ENCODE measurements around the gene TSSK3. TPM values are rescaled to one million over a fixed set of nuclear protein-coding genes. Genes with fewer than 3 reads are reported as not detected.
"Not testable (repeated sequence)": the region's sequence is repeated elsewhere in the genome, so short reads cannot be mapped to it uniquely, and the experiment has no call there.

Gene TSSK3
- polyA plus RNA-seq, 2 donors = 0.15 to 0.53 TPM

DNA sequence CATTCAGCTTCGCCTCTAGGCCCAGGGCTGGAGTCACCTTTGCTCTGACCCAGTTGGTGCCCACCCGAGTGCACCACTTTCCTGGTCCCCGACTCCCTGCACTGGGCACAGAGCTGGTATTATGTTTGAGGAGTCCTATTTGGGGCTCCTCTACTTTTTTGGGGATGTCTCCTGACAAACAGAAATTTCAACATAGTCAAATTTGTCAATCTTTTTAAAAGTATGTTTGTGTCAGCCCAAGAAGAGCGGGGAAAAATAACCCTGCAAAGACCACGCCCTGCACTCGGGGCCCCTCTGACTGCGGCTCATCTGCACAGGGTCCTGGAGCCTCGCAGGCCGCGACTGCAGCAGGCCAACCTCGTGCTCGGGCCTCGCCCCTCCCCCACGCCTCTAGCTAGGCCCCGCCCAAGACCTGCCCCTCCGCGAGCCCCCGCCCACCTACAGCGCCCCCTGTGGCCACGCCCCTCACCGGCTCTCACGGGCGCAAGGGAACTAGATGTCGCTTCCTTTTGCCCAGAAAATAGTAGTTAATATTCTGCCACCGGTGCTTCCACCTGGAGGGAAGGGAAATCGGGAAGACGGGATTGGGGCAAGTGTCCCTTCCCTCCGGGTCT is 11.4 kb upstream of the TSSK3 start:
- H3K36me3 ChIP-seq (ENCODE audit: control insufficient read depth in 2 of 2, insufficient read depth in 2 of 2, low read length in 1 of 2) = no peaks in the 10 kb centered on the region

DNA sequence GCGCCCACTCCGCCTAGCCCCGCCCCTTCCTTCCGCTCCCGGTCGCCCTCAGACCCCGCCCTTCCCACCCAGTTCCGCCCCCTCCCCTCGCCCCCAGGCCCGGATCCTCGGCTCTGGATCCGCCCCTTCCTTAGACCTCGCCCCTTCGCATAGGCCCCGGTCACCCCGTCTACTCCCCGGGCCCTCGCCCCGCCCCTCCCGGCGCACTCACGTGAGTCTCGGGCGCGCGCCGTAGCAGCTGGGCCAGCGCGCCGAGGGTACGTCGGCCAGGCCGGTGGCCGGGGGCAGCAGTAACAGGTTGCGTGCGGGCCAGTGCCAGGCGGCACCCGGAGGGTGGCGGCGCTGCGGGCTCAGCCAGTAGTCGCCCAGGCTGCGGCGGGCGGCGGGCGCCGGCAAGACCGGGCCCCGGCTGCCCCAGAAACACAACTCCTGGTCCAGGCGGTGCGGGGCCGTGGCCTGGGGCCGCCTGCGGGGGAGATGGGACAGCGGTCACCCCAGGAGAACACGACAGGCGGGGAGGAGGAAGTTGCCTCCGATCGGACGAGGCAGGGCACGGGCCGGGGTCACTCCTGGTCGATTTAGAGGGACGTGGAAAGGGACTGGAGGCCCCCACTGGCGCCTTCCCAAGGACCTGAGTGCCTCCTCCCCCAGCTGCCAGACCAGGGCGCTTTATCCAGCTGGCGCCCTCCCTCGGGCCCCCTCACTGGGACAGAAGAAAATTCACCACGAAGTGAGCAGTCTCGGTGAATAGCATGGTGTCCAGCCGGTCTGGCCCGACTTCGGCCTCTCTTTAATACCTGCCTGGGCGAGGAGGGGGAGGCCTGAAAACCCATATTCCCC is 10.7 kb upstream of the TSSK3 start:
- Histone ChIP-seq H3K36me3 (ENCODE audit: control insufficient read depth in 2 of 2, insufficient read depth in 2 of 2, low read length in 1 of 2) (no peaks in the 10 kb centered on the region), H3K27ac (ENCODE audit: low read depth in 2 of 2, low read length in 1 of 2) (peak overlapping the region; percentile 80 to 85), H3K9me3 (ENCODE audit: control insufficient read depth in 2 of 2, insufficient read depth in 1 of 2, low read depth in 1 of 2, low read length in 1 of 2) (no peaks in the 10 kb centered on the region), H3K4me3 (ENCODE audit: low read depth in 1 of 2, low read length in 2 of 2) (peak overlapping the region; percentile 59 to 65), H3K4me1 (ENCODE audit: control insufficient read depth in 2 of 2, insufficient read depth in 2 of 2, low read length in 1 of 2) (peaks cover 4 to 5% of the 10 kb centered on the region in 2 donors), H3K27me3 (ENCODE audit: control insufficient read depth in 1 of 2, insufficient read depth in 2 of 2, low read length in 2 of 2) (no peaks in the 10 kb centered on the region)
- 2 to 3% methylated on average over 69 to 75 of the region's 75 CpGs for WGBS, 2 donors

More for the DNA sequence above, 11.4 kb upstream of the TSSK3 start:
- Histone ChIP-seq H3K4me3 (ENCODE audit: low read depth in 1 of 2, low read length in 2 of 2) (peak overlapping the region; percentile 59 to 65), H3K4me1 (ENCODE audit: control insufficient read depth in 2 of 2, insufficient read depth in 2 of 2, low read length in 1 of 2) (peaks cover 4 to 5% of the 10 kb centered on the region in 2 donors), H3K27me3 (ENCODE audit: control insufficient read depth in 1 of 2, insufficient read depth in 2 of 2, low read length in 2 of 2) (no peaks in the 10 kb centered on the region), H3K27ac (ENCODE audit: low read depth in 2 of 2, low read length in 1 of 2) (peak overlapping the region; percentile 78 to 80), H3K9me3 (ENCODE audit: control insufficient read depth in 2 of 2, insufficient read depth in 1 of 2, low read depth in 1 of 2, low read length in 1 of 2) (no peaks in the 10 kb centered on the region)
- WGBS, 2 donors = 21 to 22% methylated on average over 27 to 28 of the region's 28 CpGs

GRCh38 chr1:32352239-32352745 is 10.0 kb upstream of the TSSK3 start:
- Histone ChIP-seq H3K4me1 (ENCODE audit: control insufficient read depth in 2 of 2, insufficient read depth in 2 of 2, low read length in 1 of 2) (peaks cover 4 to 5% of the 10 kb centered on the region in 2 donors), H3K4me3 (ENCODE audit: low read depth in 1 of 2, low read length in 2 of 2) (peak overlapping the region; percentile 59 to 65), H3K27me3 (ENCODE audit: control insufficient read depth in 1 of 2, insufficient read depth in 2 of 2, low read length in 2 of 2) (no peaks in the 10 kb centered on the region), H3K27ac (ENCODE audit: low read depth in 2 of 2, low read length in 1 of 2) (peak overlapping the region; percentile 80 to 85), H3K9me3 (ENCODE audit: control insufficient read depth in 2 of 2, insufficient read depth in 1 of 2, low read depth in 1 of 2, low read length in 1 of 2) (no peaks in the 10 kb centered on the region), H3K36me3 (ENCODE audit: control insufficient read depth in 2 of 2, insufficient read depth in 2 of 2, low read length in 1 of 2) (no peaks in the 10 kb centered on the region)
- 43 to 56% methylated on average over 8 of the region's 8 CpGs for WGBS, 2 donors

GRCh38 chr1:32352831-32353383 is 9.4 kb upstream of the TSSK3 start:
- Histone ChIP-seq H3K36me3 (ENCODE audit: control insufficient read depth in 2 of 2, insufficient read depth in 2 of 2, low read length in 1 of 2) (no peaks in the 10 kb centered on the region), H3K4me1 (ENCODE audit: control insufficient read depth in 2 of 2, insufficient read depth in 2 of 2, low read length in 1 of 2) (peaks cover 4 to 5% of the 10 kb centered on the region in 2 donors), H3K4me3 (ENCODE audit: low read depth in 1 of 2, low read length in 2 of 2) (no peak overlapping the region), H3K27me3 (ENCODE audit: control insufficient read depth in 1 of 2, insufficient read depth in 2 of 2, low read length in 2 of 2) (no peaks in the 10 kb centered on the region), H3K9me3 (ENCODE audit: control insufficient read depth in 2 of 2, insufficient read depth in 1 of 2, low read depth in 1 of 2, low read length in 1 of 2) (no peaks in the 10 kb centered on the region), H3K27ac (ENCODE audit: low read depth in 2 of 2, low read length in 1 of 2) (peak overlapping the region in 1 of 2 donors; percentile 1)
- WGBS, 2 donors = 68% methylated on average over 2 of the region's 2 CpGs

GRCh38 chr1:32353431-32353830 is 8.9 kb upstream of the TSSK3 start:
- H3K4me3 ChIP-seq (ENCODE audit: low read depth in 1 of 2, low read length in 2 of 2) = no peak overlapping the region
- 46 to 56% methylated on average over 2 of the region's 2 CpGs for WGBS, 2 donors
- H3K9me3 ChIP-seq (ENCODE audit: control insufficient read depth in 2 of 2, insufficient read depth in 1 of 2, low read depth in 1 of 2, low read length in 1 of 2) = no peaks in the 10 kb centered on the region
- H3K27ac ChIP-seq (ENCODE audit: low read depth in 2 of 2, low read length in 1 of 2) = peak overlapping the region in 1 of 2 donors; percentile 1
- no peaks in the 10 kb centered on the region for H3K36me3 ChIP-seq (ENCODE audit: control insufficient read depth in 2 of 2, insufficient read depth in 2 of 2, low read length in 1 of 2)
- peaks cover 4 to 5% of the 10 kb centered on the region in 2 donors for H3K4me1 ChIP-seq (ENCODE audit: control insufficient read depth in 2 of 2, insufficient read depth in 2 of 2, low read length in 1 of 2)
- H3K27me3 ChIP-seq (ENCODE audit: control insufficient read depth in 1 of 2, insufficient read depth in 2 of 2, low read length in 2 of 2) = no peaks in the 10 kb centered on the region

- 34 to 36% methylated on average over 2 of the region's 2 CpGs for WGBS, 2 donors
- no peaks in the 10 kb centered on the region for H3K9me3 ChIP-seq (ENCODE audit: control insufficient read depth in 2 of 2, insufficient read depth in 1 of 2, low read depth in 1 of 2, low read length in 1 of 2)
- peaks cover 4 to 5% of the 10 kb centered on the region in 2 donors for H3K4me1 ChIP-seq (ENCODE audit: control insufficient read depth in 2 of 2, insufficient read depth in 2 of 2, low read length in 1 of 2)
- H3K36me3 ChIP-seq (ENCODE audit: control insufficient read depth in 2 of 2, insufficient read depth in 2 of 2, low read length in 1 of 2) = no peaks in the 10 kb centered on the region
- no peak overlapping the region for H3K27ac ChIP-seq (ENCODE audit: low read depth in 2 of 2, low read length in 1 of 2)
- no peaks in the 10 kb centered on the region for H3K27me3 ChIP-seq (ENCODE audit: control insufficient read depth in 1 of 2, insufficient read depth in 2 of 2, low read length in 2 of 2)
- no peak overlapping the region for H3K4me3 ChIP-seq (ENCODE audit: low read depth in 1 of 2, low read length in 2 of 2)
Observed at GRCh38 chr1:32353886-32354570, 8.3 kb upstream of the TSSK3 start.

- not testable (repeated sequence) for H3K36me3 ChIP-seq (ENCODE audit: control insufficient read depth in 2 of 2, insufficient read depth in 2 of 2, low read length in 1 of 2); H3K9me3 ChIP-seq (ENCODE audit: control insufficient read depth in 2 of 2, insufficient read depth in 1 of 2, low read depth in 1 of 2, low read length in 1 of 2); H3K27ac ChIP-seq (ENCODE audit: low read depth in 2 of 2, low read length in 1 of 2); H3K27me3 ChIP-seq (ENCODE audit: control insufficient read depth in 1 of 2, insufficient read depth in 2 of 2, low read length in 2 of 2); H3K4me3 ChIP-seq (ENCODE audit: low read depth in 1 of 2, low read length in 2 of 2); H3K4me1 ChIP-seq (ENCODE audit: control insufficient read depth in 2 of 2, insufficient read depth in 2 of 2, low read length in 1 of 2)
- WGBS, 2 donors = 89 to 94% methylated on average over 6 of the region's 6 CpGs
Observed at GRCh38 chr1:32355778-32356177, 6.6 kb upstream of the TSSK3 start.

DNA sequence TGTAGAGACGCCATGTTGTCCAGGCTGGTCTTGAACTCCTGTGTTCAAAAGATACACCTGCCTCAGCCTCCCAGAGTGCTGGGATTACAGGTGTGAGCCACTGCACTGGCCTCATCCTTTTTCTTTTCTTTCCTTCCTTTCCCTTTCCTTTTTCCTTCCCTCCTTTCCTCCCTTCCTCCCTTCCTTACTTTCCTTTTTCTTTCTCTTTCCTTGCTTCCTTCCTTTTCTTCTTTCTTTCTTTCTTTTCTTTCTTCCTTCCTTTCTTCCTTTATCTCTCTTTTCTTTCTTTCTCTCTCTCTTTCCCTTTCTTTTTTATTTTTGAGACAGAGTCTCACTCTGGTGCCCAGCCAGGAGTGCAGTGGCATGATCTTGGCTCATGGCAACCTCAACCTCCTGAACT is 5.9 kb upstream of the TSSK3 start:
- no peaks in the 10 kb centered on the region for H3K27me3 ChIP-seq (ENCODE audit: control insufficient read depth in 1 of 2, insufficient read depth in 2 of 2, low read length in 2 of 2)
- peaks cover 4 to 10% of the 10 kb centered on the region in 2 donors for H3K4me1 ChIP-seq (ENCODE audit: control insufficient read depth in 2 of 2, insufficient read depth in 2 of 2, low read length in 1 of 2)
- H3K27ac ChIP-seq (ENCODE audit: low read depth in 2 of 2, low read length in 1 of 2) = no peak overlapping the region
- 83 to 93% methylated on average over 1 of the region's 1 CpG for WGBS, 2 donors
- no peak overlapping the region for H3K4me3 ChIP-seq (ENCODE audit: low read depth in 1 of 2, low read length in 2 of 2)
- H3K36me3 ChIP-seq (ENCODE audit: control insufficient read depth in 2 of 2, insufficient read depth in 2 of 2, low read length in 1 of 2) = no peaks in the 10 kb centered on the region
- H3K9me3 ChIP-seq (ENCODE audit: control insufficient read depth in 2 of 2, insufficient read depth in 1 of 2, low read depth in 1 of 2, low read length in 1 of 2) = no peaks in the 10 kb centered on the region

DNA sequence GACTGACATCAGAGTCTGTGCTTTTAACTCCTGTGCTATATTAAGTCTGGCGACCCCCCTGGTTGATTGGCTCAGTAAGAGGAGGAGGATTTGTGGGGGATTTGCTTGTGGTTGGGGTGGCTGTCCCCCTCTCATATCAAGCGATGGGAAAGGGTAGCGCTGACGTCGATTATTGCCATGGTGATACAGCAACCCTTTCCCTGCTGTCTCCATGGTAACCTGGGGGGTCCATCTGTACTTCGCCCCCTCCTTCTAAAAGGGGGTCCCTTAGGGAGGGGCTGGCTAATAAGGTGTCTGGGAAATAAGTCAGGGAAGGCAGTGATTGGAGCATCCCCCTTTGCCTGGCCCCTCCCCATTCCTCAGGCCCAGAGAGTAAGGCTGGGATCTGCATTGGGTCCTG is 4.7 kb upstream of the TSSK3 start:
- Histone ChIP-seq H3K36me3 (ENCODE audit: control insufficient read depth in 2 of 2, insufficient read depth in 2 of 2, low read length in 1 of 2) (no peaks in the 10 kb centered on the region), H3K27ac (ENCODE audit: low read depth in 2 of 2, low read length in 1 of 2) (no peak overlapping the region), H3K4me1 (ENCODE audit: control insufficient read depth in 2 of 2, insufficient read depth in 2 of 2, low read length in 1 of 2) (peaks cover 6 to 12% of the 10 kb centered on the region in 2 donors), H3K9me3 (ENCODE audit: control insufficient read depth in 2 of 2, insufficient read depth in 1 of 2, low read depth in 1 of 2, low read length in 1 of 2) (no peaks in the 10 kb centered on the region), H3K27me3 (ENCODE audit: control insufficient read depth in 1 of 2, insufficient read depth in 2 of 2, low read length in 2 of 2) (no peaks in the 10 kb centered on the region), H3K4me3 (ENCODE audit: low read depth in 1 of 2, low read length in 2 of 2) (no peak overlapping the region)
- WGBS, 2 donors = 65 to 78% methylated on average over 6 of the region's 6 CpGs

Measured in esophagus (tissue), 2 donors.